ENCODE data around the gene COPRS. TPM values are rescaled to one million over a fixed set of nuclear protein-coding genes. Genes with fewer than 3 reads are reported as not detected.

The COPRS gene
- total and polyA plus RNA-seq, 2 of the 8 experiments (the other 6 are each of a cell fraction or from before 2014, with no cell fraction given), result 40.9 to 49.3 TPM

GRCh38 chr17:31807846-31808245 is 51.2 kb downstream of the COPRS start:
- Histone ChIP-seq H3K23me2 (ENCODE audit: low read depth, low read length) (no peaks in the 10 kb centered on the region), H2BK5ac (ENCODE audit: low read depth, low read length) (no peak overlapping the region), H3K23ac (ENCODE audit: insufficient read length) (no peak overlapping the region), H3K9ac (replicated peaks in 1 of 4; ENCODE audit: extremely low read depth in 1 of 4, low read depth in 3 of 4, low read length in 3 of 4) (no peak overlapping the region), H3K79me2 (ENCODE audit: control insufficient read depth in 1 of 2, insufficient read depth in 2 of 2, low read length in 2 of 2) (no peaks in the 10 kb centered on the region), H3K36me3 (ENCODE audit: control insufficient read depth in 2 of 4, insufficient read depth in 4 of 4, low read length in 3 of 4) (no peaks in the 10 kb centered on the region), H3K18ac (ENCODE audit: extremely low read depth, low read length) (no peak overlapping the region), H2AK5ac (ENCODE audit: low read depth, low read length) (no peak overlapping the region), H2BK120ac (replicated peaks; ENCODE audit: low read depth, low read length) (no peak overlapping the region), H3K56ac (replicated peaks; ENCODE audit: insufficient read length, low read depth, low read length) (no peak overlapping the region), H2BK15ac (ENCODE audit: low read length) (no peak overlapping the region), H2BK20ac (ENCODE audit: low read length) (no peak overlapping the region), H4K20me1 (replicated peaks in 1 of 2; ENCODE audit: control insufficient read depth in 1 of 2, insufficient read depth in 2 of 2, low read length in 2 of 2) (no peaks in the 10 kb centered on the region), H3K4ac (replicated peaks; ENCODE audit: insufficient read length, low read depth, low read length) (no peak overlapping the region), H3K27me3 (replicated peaks in 1 of 4; ENCODE audit: control insufficient read depth in 3 of 4, extremely low read depth in 1 of 4, insufficient read depth in 3 of 4, low read length in 3 of 4) (no peaks in the 10 kb centered on the region), H4K91ac (replicated peaks; ENCODE audit: insufficient read length, low read length) (no peak overlapping the region), H2BK12ac (ENCODE audit: low read depth, low read length) (no peak overlapping the region), H4K8ac (ENCODE audit: extremely low read depth, insufficient read depth, low read length) (no peak overlapping the region), H3K4me1 (replicated peaks in 1 of 4; ENCODE audit: control insufficient read depth in 3 of 4, insufficient read depth in 4 of 4, low read length in 3 of 4) (no peaks in the 10 kb centered on the region), H3K4me2 (ENCODE audit: insufficient read depth in 1 of 2, low read depth in 2 of 2, low read length in 2 of 2) (no peak overlapping the region), H4K5ac (ENCODE audit: insufficient read length, low read depth, low read length) (no peak overlapping the region), H3K79me1 (ENCODE audit: low read depth, low read length) (no peaks in the 10 kb centered on the region), H2AFZ (ENCODE audit: low read length) (no peak overlapping the region), H3K27ac (ENCODE audit: low read depth, low read length) (no peak overlapping the region), H3K4me3 (ENCODE audit: extremely low read depth in 1 of 4, insufficient read depth in 2 of 4, low read depth in 3 of 4, low read length in 4 of 4) (no peak overlapping the region), H3K9me3 (ENCODE audit: insufficient read depth in 2 of 2, low read depth in 1 of 2, low read length in 1 of 2) (no peaks in the 10 kb centered on the region), H3K14ac (ENCODE audit: insufficient read length) (no peak overlapping the region)
- CTCF ChIA-PET (ENCODE audit: partially characterized antibody), result interaction anchor here (0.6 to 1.0 kb wide), 2 partner anchors 35 to 156 kb away, joined by 3 read pairs; no protein-coding TSS in a partner anchor
- POLR2A ChIA-PET (ENCODE audit: partially characterized antibody), result no interaction called here
- DNase-seq (ENCODE audit: low read depth in 1 of 2, low spot score in 2 of 2) (no peak), FAIRE-seq (no peak)
- TF ChIP-seq POU5F1 (IDR thresholded peaks at IDR 0.05; ENCODE audit: low read depth, low read length) (no peak), NRF1 (IDR thresholded peaks at IDR 0.05; ENCODE audit: low read depth, low read length) (no peak), CBX5 (IDR thresholded peaks at IDR 0.05; ENCODE audit: low read depth, low read length) (no peak)
